NOMO-1 (cell line): ENCODE results near the gene ZNF597.
A peak's percentile ranks its signal among the peaks of the same experiment; 100 is the strongest.

Source experiments
- DNase-seq, 2 experiments: peaks; one replicate each; lab custom pipeline; 2025; ENCODE audit not compliant: unreplicated experiment in 2 of 2; lab: John Stamatoyannopoulos, UW

ZNF597 gene, protein sequence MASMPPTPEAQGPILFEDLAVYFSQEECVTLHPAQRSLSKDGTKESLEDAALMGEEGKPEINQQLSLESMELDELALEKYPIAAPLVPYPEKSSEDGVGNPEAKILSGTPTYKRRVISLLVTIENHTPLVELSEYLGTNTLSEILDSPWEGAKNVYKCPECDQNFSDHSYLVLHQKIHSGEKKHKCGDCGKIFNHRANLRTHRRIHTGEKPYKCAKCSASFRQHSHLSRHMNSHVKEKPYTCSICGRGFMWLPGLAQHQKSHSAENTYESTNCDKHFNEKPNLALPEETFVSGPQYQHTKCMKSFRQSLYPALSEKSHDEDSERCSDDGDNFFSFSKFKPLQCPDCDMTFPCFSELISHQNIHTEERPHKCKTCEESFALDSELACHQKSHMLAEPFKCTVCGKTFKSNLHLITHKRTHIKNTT

GRCh38 chr16:3443108-3444031 is at the start of gene ZNF597, which contains the start of gene NAA60:
Gene ZNF597 (minus strand): TSS chr16:3443504. CDS start chr16:3443153, 351 bp downstream.
Gene NAA60 (plus strand): TSS chr16:3443680. CDS start chr16:3476228, 32,548 bp downstream.
- peak; percentile 78 to 84 for DNase-seq

DNA sequence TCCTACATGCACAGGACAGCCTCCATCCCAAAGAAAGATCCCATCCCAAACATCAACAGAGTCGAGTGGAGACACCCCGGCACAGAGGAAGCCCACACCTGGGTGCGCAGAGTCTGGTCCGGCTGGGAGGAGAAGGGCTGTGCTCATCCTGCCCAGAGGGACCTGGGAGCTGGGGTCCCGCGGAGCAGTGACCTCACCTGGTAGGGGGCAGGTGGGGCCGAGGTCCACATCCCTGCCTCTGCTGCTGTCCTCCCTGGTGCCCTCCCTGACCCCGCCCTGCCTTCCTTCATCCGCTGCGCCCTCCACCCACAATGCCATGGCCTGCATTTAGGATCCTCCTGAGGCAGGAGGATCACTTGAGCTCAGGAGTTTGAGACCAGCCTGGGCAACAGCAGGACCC is 49.1 kb upstream of the ZNF597 start:
- no peak for DNase-seq

DNA sequence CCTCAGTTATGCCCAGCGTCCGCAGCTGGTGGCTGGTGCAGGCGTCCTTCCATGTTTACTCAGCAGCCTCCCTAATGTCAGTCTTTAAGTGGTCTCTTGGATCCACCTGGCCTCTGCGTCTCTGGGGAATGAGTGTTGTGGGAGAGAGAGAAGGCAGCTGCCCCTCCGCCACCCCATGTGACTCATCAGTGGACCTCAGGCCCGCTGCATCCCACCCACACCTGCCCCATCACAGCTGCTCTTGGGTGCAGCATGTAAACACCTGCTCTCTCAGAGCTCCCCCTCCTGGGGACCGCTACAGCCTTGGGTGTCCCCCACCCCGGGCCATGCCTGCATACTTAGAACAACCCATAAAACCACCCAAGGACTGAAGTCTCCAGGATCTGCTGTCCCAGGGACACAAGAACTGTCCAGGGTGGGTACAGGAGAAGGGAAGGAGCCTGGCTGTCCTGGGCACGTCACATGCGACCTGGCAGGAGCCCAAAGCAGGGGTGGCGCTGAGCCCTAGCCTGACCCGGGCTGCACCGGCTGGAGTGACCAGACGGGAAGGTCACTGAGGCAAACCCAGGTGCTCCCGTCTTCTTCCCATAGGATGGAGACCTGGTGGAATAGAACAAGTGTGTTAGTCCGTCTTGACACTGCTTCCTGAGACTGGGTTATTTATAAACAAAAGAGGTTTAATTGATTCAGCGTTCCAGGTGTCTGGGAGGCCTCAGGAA is 47.8 kb upstream of the ZNF597 start:
- DNase-seq: no peak

GRCh38 chr16:3488801-3489200 is 45.5 kb upstream of the ZNF597 start:
- no peak for DNase-seq

GRCh38 chr16:3487521-3488410 is 44.5 kb upstream of the ZNF597 start:
- DNase-seq: no peak

DNA sequence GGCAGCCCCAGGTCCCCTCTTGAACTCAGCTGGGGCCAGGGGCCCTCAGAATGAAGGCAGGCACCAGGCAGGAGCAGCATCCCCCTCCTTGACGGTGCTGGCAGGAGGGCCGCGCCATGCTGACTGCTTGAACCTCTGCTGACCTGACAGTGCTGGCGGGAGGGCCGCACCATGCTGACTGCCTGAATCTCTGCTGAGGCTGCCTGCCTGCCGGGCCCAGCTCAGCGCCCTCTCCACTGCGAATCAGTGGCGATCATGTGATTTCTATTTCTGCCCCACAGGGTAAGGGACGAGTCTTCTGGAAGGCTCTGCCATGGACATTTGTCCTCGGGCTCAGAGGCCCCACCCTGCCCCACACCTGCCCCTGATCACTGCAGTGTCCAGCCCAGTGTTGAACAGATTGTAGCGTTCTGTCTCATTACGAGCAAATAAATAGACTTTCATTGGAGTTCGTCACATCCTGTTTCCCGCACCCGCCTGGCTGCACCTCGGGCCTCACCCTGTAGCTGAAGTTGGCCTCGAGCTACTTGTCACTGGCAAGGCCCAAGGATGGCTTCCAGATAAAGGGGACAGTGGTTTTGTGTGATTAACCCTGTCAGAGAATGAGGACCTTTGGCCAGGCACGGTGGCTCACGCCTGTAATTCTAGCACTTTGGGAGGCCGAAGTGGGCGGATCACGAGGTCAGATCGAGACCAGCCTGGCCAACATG is 43.4 kb upstream of the ZNF597 start:
- DNase-seq: no peak

DNA sequence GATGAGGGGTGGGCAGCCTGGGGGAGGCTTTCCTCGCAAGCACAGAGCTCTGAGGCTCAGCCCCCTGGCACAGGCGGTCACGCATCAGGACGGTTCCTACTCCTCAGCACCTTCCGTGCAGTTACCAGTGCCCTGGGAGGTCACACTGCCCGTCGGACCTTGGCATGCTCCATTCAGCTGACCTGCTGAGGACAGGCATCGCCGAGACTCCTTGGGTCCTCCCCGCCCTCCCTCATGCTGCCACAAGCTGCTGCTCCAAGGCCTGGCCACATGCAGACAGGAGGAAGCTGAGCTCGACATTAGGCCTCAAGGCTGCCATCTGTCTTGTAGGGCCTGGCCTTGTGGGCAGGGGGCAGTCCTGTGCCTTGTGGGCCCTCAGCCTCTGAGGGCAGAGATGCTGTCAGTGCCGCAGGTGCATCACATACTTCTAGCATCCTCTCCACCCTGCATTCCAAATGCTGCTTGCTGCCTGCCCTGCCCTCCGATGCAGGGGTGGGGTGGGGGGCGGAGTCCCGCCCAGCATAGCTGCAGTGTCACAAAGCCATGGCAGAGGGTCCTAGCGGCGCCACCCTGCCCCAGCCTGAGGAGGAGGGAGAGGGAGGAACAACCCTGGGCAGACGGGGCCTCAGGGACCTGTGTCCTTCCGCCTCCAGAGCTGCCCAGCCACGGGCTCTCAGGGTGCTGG is 42.7 kb upstream of the ZNF597 start:
- DNase-seq: no peak

GRCh38 chr16:3485097-3485745 is 41.9 kb upstream of the ZNF597 start:
- no peak for DNase-seq

DNA sequence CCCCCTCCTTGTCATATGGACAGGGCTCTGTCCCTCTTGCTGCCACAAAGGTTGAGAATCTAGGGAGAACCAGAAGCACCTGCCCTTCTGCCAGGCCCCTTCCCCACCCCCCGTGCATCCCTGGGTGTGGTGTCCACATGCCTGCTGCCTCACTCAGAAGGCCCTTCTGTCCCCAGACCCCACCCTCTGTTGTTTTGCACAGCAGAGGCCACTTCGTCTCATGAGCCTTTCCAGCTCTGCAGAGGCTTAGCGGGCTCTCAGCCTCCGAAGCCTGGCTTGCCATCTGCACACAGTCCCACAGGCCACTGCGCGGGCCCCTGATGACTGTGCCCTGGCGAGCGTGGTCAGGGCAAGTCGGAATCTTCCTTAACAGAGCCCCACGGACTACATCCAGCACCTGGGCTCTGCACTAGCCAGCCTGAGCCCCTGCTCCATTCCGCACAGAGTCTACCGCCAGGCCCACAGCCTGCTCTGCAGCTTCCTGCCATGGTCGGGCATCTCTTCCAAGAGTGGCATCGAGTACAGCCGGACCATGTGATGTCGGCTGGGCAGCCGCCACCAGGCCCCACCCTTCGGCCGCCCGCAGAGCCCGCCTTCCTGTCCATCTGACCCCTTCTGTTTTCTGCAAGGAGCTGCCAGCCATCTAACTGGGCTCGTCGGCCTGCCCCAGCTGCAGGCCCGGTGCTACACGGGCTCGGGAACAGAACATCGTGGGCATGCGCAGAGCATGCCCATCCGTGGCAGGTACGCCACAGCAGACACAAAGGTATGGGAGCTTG is 41.2 kb upstream of the ZNF597 start:
- DNase-seq: no peak

DNA sequence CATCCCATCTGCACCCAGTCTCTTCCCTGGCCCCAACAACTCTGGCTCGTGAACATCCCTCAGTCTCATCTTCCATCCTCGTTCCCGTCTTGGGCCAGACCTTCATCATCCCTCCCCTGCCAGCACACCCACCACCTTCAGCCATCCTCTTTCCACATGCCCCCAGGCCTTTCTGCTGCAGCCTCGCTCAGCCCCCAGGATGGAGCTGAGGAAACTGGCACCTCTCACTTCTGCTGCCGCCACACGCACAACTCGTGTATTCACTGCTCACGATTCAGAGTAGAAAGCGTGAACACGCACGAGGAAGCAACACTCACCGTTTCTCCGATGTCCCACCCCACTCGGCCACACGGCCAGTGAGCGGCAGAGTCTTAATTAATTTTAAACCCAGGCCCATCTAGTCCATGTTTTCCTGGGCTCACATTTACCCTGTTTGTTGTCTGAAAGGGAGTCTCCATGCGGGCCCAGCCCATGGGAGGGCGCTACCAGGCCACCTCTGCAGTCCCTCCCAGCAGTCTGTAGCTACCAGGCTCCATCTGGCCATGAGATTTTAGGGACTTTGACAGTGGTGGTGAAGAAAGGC is 39.4 kb upstream of the ZNF597 start:
- no peak for DNase-seq

GRCh38 chr16:3481696-3482658 is 38.7 kb upstream of the ZNF597 start:
- no peak for DNase-seq

DNA sequence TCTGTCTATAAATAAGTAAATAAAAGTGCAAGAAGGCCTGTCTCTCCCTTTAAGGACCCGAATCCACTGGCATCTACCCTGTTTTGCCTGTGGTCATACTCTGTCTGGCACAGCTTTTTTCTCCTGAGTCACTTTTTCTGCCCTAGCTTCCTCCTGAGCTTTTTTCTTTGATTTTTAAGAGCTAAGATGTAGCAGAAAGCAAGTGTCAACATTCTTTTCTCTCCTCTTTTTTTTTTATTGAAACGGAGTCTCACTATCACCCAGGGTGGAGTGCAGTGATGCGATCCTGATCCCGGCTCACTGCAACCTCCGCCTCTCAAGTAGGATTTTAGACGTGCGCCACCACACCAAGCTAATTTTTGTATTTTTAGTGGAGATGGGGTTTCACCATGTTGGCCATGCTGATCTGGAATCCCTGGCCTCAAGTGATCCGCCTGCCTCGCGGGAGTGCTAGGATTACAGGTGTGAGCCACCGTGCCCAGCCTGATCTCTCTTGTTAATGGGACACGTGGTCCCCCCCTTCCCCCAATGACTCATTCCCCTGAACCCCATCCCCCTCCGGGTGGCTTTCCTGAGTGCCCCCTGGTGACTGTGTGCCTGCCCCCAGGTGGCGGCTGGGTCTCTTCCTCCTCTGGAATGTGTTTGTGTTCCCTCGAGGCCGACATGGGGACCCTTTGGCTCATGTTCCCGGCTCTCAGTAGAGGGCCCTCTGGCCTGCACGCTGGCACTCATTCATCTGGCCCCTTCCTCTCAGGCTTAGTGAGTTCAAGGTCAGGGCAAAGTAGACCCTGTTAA is 37.8 kb upstream of the ZNF597 start:
- no peak for DNase-seq

DNA sequence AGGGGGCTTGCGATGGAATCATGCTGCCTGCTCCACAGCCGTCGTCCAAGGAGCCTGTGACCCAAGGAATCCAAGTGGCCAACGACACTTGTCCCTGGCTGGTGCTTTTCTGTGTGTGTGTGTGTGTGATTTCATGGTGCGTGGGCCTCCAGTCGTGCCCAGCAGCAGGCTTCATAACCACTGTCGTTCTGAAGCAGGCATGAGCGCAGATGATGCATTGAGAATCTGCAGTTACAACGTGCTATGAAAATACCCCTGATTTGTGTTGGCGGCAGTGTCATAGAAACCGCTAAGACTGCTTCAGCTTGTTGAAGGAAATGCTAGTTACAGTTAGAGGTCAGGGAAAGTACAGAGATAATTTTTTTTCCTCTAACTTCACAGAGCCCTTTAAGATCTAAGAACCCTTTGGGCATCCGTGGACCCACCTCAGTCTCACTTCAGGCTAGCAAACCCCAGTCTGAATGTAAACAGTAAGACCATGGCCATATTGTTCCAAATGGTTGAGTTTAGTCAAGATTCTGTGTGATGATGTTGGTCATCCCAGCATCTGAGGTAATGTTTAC is 36.4 kb upstream of the ZNF597 start:
- DNase-seq: no peak

- DNase-seq: no peak
These were observed 35.1 kb upstream of the ZNF597 start for GRCh38 chr16:3478242-3478925.
